Measurements from ENCODE around the gene ERG.

The ERG gene

DNA sequence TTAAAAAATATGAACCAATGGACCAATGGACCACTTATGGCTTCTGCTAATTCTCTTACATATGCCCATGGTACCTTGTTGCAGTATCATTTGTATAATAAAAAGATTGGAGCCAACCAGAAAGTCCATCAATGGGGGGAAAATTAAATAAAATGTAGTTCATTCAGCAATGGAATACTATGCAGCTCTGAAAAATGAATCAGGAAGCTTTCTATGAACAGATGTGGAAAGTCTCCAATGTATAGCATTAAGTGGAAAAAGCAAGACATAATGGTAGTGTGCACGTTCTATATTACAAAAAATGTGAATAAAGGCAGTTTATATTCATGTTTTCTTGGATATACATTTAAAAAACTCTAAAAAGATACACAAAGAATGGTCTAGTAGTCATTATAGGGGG, 140.2 kb downstream of the ERG start:
- DNase-seq (ENCODE audit: low read depth in 2 of 2) = no peak

DNA sequence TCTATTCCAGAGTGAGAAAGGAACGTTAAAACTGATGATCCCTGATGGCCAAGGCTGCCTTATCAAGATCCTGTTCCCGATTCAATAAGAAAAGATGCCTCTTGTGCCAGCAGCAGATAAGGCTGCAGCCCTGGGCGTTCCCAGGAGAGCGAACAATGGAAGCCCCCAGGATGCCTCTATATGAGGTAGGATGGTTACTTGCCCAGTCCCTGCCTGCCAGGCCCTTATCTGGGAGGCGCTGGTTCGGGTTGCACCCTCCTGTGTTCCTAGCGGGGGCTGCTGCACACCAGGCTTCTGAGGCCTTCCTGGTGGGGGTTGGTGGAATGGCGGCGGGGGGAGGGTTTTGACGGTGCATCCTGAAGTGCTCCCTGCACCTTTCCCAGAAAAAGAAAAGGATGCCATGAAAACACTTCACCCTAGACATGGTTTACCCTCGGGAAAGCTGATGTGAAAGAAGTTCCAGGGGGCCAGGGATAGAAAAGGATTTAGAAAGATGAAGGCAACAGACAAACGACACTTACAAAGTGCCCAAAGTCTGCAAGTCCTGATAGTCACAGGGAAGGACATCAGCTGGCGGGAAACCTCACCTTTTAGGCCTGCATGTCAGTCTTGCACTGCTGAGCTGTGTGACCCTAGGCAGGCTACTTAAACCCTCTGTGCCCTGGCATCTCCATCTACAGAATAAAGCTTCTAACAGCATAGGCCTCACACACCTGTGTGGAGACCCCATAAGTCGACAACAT, 141.2 kb downstream of the ERG start:
- no peak for DNase-seq (ENCODE audit: low read depth in 2 of 2)

DNA sequence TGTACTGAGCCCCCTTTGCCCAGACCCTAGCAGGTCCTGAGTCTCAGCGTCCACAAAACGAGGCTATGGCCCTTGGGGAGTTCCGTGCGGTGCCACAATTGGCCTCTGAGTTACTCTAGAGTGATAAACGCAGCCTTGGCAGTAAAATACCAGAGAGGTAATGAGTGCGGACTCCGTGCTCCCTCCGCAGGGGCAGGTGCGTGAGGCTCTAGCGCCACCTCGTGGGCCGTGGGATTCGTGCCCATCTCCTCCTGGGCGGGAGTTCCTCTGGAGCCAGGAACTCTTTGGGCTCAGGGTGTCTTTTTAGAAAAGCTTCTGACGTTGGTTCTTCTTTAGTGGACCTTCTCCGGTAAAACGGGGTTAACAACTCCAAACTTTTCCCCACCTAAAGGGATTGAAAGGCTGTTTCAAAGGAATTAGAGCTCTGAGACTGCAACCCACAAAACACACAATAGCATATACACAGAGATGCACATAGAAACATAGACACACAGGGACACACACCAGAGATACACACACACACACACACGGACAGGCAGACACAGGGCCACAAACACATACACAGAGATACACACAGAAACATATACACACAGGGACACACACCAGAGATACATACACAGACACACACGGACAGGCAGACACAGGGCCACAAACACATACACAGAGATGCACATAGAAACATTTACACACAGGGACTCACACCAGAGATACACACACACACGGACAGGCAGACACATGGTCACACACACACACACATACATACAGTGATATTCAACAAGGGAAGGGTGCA, 142.1 kb downstream of the ERG start:
- peak; percentile 67 to 81 for DNase-seq (ENCODE audit: low read depth in 2 of 2)

DNA sequence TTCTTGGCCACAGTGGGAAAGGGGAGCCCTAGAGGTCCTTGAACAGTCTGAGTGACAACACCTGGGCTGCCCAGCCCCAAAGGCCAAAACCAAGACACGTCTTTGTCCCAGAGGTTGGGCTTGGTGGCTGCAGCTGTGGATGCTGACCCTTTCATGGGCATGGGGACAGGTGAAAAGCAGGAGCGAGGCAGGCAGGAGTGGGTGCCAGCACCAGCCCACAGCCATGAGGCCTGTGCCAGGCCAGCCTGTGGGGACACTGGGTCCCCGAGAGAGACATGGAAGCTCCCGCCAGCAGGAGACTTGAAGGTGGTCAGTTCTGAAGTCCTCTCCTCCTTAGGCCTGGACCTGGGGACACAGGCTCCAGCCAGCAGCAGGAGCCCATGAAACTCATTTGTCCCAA, 142.9 kb downstream of the ERG start:
- DNase-seq (ENCODE audit: low read depth in 2 of 2) = no peak

DNA sequence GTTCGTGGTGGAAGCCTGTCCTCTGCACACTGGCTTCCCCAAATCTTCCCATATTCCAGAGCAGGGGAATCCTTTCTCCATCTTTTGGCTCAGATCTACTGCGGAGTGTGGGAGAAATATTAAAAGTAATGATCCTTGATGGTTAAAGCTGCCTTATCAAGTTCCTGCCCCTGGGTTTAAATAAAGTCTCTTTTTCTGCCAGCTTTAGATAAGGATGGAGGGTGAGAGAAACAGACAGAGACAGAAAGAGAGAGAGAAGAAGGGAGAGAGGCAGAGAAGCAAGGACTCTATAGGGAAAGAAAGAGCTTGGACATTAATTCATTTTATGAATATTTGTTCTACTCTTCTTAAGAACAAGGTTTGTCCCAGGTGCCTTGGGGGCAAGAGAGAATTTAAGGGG, 143.5 kb downstream of the ERG start:
- no peak for DNase-seq (ENCODE audit: low read depth in 2 of 2)

DNA sequence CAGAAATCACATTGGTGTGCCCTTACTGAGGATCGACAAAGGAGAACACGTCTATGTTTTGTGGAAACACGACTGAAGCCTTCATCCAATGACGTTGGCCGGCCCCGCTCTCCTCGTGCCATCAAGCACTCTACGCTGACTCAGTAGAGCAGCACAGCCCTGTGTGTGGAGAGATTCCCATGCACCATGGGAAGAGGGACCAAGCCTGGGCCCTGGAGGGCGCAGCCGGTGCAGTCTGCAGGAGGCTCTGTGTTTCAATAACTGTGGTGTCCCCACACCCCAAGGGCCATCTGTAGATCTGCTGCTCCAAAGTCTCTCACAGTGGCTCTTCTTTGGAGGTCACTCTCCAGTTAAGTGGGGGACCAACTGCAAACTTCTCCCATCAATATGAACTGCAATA, 144.0 kb downstream of the ERG start:
- no peak for DNase-seq (ENCODE audit: low read depth in 2 of 2)

DNA sequence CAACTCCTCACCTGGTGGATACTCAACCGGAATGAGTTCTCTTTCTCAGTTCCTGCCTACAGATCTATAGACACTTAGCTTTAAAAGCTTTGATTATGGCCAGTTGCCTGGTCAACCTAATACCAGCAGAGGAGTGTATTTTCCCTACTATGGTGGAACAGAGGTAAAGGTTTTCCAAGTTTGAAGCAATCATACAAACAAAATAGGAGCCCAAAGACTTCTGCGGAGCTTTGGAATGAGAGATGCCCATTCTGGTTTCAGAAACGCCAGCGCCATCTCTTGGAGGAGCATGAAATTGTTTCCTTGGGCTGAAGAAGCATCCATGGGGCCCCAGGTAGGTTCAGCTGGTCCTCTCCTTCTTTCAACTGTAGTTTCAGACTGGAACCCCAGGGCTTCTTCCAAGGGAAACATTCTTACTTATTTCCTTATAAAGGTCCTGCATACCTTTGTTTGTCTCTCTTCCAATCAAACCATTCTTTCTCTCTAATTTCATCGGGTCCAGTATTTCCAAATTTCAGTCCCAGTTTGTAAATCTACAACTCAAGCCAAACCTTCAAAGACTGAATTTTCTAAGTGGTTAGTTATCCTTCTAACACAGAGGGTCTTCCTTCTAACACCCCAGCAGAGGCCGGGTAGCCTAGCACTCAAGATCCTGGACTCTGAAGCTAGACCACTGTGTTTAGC, 145.6 kb downstream of the ERG start:
- peak; percentile 43 to 47 for DNase-seq (ENCODE audit: low read depth in 2 of 2)

DNA sequence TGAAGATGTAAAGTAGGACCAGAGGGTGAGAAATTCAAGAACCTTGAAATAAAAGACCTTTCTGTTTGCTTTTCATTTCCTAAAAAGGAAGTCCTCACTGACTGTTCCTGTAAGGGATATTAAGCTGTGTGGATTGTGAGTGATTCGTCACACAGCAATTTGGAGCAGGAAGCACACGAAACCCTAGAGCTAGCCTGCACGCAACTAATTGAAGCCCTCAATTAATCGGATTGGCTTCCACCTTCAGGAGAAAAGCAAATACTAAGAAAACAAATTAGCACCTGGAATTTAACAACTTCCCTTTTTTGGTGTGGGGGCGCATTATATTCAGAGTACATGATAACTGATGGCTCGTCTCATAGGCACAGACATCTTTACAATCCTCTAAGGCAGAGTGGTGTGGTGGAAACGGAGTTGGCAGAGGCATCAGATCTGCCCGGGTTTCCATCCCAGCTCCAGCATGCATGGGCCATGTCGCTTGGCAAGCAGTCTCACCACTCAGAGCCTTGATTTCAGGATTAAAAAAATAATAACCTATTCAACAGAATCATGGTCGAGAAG, 146.2 kb downstream of the ERG start:
- no peak for DNase-seq (ENCODE audit: low read depth in 2 of 2)

DNA sequence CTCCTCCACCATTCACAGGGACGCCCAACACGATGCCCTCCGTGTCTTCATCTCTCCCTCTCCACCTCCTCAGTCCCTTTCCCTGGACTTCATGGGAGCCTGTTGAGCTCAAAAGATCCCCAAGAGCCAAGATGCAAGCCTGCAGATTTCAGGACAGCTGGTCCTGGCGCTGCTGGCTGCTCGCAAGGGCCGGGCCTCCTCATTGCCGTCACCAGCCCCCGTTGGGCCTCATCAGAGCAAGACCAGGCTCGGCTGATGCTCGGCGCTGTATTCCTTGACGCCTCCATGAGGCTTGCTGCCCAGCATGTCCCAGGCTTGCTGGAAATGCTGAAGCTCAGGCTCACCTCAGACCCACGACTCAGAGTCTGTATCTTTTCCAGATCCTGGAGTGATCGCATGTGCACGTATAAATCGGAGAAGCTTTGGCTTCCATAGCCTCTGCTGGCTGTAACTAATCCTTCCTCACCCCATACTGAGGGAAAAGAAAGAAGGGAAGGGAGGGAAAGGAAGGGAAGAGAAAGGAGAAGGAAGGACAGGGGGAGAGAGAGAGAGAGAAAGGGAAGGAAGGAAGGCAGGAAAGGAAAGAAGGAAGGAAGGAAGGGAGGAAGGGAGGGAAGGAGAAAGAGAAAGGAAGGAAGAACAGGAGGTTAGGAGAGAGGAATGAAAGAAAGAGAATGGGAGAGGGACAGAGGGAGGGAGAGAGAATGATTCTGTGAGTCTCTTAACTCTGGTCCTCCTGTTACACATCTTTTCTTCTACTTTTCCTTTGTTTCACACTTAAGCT, 146.9 kb downstream of the ERG start:
- DNase-seq (ENCODE audit: low read depth in 2 of 2) = no peak

DNA sequence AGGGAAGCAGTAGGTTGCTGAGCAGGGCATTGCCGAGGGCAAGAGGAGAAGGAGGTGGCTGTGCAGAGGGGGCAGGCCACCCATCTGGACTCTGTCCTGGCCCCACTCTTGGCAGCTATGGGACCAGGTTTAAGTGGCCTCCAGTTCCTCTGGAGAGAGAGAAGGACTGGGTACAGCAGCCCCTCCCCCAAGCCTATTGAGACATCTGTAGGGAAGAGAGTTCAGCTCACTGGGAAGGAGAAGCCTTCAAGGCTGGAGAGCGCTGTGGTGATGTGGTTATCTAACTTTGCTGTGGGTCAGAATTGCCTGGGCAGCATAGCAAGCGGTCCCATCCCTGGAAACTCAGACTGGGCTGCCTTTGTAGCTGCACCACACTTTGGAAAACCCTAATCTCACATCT, 147.6 kb downstream of the ERG start:
- DNase-seq (ENCODE audit: low read depth in 2 of 2) = no peak

DNA sequence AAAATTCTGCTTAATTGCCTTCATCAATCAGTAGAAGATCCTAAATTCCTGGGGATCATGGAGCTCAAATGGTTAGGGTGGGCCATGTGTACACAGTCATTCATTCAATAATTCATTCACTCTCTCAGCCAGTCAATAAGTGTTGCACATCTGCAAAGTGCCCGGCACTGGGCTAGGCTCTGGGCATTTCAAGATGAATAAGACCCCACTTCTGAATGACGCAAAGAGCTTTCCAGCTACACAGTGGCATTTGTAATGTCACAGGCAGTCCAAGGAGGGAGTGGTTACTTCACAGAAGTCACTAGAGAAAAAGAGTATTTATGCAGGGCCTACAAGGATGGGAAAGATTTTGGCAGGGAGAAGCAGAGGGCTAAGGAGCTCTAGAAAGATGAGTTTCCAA, 148.3 kb downstream of the ERG start:
- no peak for DNase-seq (ENCODE audit: low read depth in 2 of 2)

DNA sequence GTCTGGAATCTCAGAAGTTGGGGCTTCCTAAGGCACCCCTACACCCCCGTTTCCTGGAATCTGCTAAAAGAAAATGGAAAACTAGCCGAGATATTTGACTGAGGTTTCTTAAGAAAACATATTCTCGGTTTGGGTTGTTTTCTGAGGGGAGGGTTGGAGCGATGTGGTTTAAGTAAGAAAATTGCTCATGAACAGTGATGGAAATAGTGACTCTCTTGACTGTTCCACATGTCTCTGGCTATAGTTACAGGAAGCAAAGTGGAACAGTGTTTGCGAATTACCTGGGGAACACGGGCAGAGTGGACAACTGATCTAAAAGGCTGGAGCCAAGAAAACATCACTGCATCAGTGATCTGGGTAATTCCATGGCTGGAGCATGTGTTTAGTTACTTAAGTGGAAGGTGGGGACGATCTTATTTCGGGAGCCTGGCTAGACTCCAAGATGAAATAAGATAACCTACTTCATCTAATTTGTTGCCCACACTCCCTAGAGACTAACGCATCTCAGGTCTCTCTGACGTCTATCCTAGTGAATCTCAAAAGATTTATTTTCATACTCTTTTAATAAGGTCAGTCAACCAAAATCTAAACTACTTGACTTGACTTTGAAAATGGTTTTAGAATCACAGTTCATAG, 149.0 kb downstream of the ERG start:
- DNase-seq (ENCODE audit: low read depth in 2 of 2) = peak in 1 of 2 donors; percentile 13

DNA sequence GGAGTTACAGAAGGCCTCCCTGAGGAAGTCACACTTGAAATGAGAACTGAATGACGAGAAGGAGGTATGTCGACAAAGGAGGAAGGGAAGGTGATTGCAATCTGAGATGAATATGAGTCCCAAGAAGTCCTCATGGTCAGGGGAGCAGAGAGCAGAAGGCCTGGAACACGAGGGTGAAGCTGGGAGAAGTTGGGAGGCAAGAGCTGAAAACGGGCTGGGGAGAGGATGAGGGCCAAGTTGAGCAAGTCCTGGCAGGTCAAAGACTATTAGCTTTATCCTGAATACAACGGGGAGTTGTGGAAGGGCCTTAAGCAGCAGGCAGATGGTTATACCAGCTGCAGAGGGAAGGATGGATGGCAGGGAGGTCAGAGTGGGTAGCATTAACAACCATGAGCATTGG, 152.0 kb downstream of the ERG start:
- no peak for DNase-seq (ENCODE audit: low read depth in 2 of 2)

DNA sequence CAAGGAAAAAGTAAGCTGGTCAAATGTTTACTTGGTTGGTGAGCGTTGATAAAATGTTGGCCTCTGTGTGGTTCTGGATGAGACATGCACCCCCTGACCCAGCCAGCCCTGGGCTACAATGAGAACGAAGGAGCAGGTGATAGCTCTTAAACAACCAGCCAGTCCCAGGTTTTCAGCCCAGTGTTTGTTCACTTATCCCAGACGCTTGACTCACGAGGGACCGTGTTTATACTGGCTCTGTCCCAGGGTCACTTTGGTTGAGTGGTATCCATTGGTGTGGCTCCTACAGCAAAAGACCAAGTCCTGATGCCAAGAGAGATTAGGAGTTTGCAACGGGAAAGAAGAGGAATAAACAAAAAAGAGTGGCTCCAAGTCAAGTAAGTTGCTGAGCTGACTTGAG, 154.6 kb downstream of the ERG start:
- DNase-seq (ENCODE audit: low read depth in 2 of 2) = no peak

DNA sequence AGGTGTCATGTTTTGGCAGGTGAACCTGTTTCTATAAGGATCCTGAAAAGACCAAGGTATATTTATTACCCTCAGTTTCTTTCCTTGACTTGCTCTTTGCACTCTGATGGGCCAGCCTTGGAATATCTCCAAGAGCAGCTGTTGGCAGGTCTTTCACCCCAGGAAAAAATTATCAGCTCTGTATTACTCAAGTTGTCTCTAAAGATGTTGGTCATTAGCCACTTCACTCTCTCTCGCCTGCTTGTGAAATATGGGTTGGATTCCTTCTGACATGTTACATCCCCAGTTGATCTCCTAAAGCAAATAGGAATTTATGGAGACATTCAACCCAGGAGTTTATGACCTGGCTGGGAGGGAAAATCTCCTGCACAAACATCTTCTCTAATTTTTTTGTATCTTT, 155.5 kb downstream of the ERG start:
- DNase-seq (ENCODE audit: low read depth in 2 of 2) = no peak

DNA sequence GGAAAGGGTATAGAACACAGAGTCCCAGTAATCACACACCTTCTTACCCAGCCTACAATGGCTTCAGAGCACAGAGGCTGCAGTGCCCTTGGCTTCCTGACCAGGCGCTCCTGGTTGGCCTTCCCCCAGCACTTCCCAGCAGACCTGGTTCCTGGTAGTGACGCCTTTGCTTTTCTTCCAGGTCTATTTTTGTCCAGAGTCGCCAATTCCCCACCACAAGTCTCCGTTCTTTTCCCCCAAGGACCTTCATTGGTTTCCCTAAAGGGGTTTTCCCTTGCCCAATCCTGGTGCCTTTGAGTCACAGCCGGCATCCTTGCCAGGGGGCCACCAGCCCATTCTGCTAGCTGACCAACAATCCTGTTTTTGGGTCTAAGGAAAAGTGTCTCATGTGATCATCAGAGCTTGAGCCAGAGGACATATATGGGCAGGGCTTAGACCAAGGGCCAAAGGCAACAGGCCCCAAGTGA, 156.7 kb downstream of the ERG start:
- DNase-seq (ENCODE audit: low read depth in 2 of 2) = no peak

DNA sequence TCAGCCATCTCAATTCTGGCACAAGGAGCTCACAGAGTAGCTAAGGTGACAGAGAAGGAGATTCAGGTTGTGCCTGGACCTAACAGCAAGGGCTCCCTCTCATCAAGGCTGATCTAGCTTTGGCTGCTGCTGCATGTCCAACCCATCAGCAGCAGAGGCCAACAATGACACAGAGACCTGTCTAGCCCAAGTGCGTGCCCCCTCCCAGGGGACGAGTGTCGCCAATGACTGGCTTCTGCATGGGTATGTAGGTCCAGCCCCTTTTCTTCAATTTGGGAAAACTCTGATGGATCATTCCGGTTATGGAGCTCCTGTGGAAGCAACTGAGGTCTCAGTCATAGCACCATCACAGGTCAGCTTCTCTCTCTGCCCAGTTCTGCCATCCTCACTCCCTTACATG, 158.1 kb downstream of the ERG start:
- DNase-seq (ENCODE audit: low read depth in 2 of 2) = no peak

DNA sequence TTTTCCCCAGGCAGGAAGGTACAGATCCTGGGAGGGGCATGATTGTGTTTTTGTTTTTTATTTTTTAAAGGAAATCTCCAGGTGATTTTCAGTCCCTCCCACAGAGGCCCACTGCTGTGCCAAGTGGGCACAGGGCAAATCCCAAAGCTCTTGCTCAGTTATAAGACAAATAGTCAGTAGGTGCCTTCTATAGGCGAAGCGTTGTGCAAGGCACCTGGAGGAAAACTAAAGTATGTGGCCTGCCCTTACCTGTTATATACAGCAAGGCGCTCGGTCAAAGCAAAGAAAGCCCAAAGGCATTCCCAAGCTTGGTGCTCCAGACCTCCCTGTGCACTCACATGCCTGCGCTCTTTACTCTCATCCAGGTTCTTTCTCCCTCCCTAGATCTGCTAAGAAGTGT, 160.5 kb downstream of the ERG start:
- no peak for DNase-seq (ENCODE audit: low read depth in 2 of 2)

DNA sequence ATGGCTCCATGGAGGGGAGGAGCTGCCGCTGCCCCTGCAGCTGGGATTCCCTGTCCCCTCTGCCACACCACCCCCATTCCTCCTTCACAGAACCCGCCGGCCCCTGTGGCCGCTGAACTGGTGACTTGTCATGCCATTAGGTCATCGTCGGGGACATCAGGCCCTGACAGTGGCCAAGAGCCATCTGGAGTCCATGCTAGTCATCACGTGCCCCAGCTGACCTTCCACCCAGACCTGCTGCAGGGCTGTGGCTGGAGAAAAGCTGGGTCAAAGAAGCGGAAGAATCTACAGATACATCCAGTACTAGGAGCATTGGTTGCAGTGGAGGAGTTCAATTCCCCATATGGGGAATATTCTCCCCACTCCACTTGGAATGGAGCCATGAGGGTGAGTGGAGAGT, 163.4 kb downstream of the ERG start:
- DNase-seq (ENCODE audit: low read depth in 2 of 2) = no peak

DNA sequence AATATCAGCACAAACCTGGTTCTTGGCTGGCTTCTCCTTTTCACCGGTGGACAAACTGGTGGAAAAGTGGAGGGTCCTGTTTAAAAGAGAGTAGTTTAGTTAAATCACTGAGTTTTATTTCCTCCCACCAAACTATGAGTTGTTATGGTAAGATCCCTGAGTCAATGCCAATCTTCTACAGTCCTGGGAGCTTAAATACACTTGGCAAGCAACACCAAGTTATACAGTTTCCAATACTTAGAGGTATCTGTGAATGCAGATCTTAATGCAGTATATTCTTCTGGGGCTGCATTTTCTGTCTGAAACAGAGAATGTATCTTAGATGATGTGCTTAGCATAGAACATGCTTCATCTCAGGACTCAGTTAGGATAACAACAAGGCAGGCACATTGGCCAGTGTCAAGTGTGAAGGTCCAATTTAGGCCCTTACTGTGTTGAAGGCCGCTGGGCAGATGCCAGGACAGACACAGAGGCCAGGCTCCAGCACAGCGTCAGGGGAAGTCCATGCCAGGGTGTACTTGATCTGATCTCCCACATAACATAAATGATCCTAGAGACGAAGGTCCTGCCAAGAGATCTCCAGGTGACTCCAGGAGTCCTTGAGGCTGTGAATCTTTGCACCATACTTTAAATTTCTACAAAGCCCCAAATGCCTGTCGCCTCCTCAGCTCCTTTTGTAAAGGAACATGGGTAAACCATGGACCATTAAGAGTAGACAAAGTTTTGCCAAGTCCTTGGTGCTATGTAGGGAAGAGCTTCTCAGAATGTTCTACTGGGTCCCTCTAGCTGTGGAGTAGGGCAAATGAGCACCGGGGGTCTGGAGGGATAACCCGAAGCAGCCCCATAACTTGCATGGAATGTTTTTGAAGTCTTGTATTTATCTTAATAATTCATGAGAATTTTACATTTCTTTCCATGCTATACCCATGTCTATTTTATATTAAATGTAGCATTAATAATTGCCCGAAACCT, 164.7 kb downstream of the ERG start:
- no peak for DNase-seq (ENCODE audit: low read depth in 2 of 2)

All from stimulated activated CD4-positive, alpha-beta T cell treated with anti-CD3 and anti-CD28 coated beads, Interleukin-4, amount 100 ng/mL, for 48 hours (primary cell).